A673 (cell line): ENCODE measurements around the gene ELFN2.

ENCODE experiments used
- CTCF ChIP-seq: fragments of 300-800, 200-600 bp; sonication (generic); conservative IDR thresholded peaks from 2 replicates; pipeline ENCODE4 v1.5.1; 2017; ENCODE audit warnings: low read depth, mild to moderate bottlenecking, antibody characterized with exemption, low read length, moderate library complexity, mixed read lengths
- EZH2 ChIP-seq: fragments of 200-600 bp; sonication (generic); IDR thresholded peaks from 2 replicates; pipeline ENCODE4 v1.6.1; 2017; ENCODE audit warnings: borderline replicate concordance, low read depth, mild to moderate bottlenecking, mixed read lengths, antibody characterized with exemption, low read length; ENCODE audit not compliant: poor library complexity, severe bottlenecking

DNA sequence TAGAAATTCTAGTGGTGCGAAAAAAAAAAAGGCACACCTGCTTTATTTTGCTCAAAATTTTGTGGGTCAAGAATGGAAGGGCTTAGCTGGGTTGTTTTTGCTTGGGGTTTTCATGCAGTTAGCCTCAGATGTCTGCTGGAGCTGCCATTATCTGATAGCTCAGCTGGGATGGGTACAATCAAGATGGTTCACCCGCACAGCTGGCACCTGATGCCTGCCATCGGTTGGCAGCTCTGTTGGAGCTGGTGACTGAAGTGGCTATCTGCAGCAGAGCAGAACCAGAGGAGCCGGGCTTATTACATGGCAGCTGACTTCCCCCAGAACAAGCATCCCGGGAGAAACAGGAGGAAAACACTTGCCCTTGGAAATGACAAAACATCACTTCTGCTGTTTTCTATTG lies 12.1 kb upstream of the ELFN2 start:
- no peak for TF ChIP-seq CTCF
- TF ChIP-seq EZH2: no peak
